ENCODE results near the gene INSIG1.

DNA sequence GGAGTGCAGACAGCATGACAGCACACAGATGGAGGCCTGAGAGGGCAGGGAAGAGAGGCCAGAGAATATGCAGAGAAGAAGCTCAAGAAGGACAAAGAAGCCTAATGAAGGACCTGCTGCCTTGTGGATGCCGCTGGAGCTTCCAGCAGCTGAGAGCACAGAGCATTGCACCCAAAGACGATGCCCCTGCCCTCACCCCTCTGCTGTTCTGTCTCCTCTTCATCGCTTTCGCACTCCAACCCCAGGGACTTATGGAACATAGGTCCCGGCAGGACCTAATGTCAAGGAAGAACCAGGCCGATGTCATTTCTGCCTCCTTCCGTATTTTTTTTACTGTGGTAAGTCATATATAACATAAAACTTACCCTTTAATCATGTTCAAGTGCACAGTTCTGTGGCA is 12.3 kb upstream of the INSIG1 start:
- TF ChIP-seq, protein P1, sequence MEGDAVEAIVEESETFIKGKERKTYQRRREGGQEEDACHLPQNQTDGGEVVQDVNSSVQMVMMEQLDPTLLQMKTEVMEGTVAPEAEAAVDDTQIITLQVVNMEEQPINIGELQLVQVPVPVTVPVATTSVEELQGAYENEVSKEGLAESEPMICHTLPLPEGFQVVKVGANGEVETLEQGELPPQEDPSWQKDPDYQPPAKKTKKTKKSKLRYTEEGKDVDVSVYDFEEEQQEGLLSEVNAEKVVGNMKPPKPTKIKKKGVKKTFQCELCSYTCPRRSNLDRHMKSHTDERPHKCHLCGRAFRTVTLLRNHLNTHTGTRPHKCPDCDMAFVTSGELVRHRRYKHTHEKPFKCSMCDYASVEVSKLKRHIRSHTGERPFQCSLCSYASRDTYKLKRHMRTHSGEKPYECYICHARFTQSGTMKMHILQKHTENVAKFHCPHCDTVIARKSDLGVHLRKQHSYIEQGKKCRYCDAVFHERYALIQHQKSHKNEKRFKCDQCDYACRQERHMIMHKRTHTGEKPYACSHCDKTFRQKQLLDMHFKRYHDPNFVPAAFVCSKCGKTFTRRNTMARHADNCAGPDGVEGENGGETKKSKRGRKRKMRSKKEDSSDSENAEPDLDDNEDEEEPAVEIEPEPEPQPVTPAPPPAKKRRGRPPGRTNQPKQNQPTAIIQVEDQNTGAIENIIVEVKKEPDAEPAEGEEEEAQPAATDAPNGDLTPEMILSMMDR (IDR thresholded peaks at IDR 0.05 in 2 of 3, conservative IDR thresholded peaks at IDR 0.05 in 1 of 3; ENCODE audit: borderline replicate concordance in 1 of 3, insufficient read depth in 1 of 3, low read depth in 2 of 3, low read length in 2 of 3) = no peak
- TF ChIP-seq, protein P2, sequence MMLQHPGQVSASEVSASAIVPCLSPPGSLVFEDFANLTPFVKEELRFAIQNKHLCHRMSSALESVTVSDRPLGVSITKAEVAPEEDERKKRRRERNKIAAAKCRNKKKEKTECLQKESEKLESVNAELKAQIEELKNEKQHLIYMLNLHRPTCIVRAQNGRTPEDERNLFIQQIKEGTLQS (IDR thresholded peaks at IDR 0.05) = no peak
- TF ChIP-seq, protein P3, sequence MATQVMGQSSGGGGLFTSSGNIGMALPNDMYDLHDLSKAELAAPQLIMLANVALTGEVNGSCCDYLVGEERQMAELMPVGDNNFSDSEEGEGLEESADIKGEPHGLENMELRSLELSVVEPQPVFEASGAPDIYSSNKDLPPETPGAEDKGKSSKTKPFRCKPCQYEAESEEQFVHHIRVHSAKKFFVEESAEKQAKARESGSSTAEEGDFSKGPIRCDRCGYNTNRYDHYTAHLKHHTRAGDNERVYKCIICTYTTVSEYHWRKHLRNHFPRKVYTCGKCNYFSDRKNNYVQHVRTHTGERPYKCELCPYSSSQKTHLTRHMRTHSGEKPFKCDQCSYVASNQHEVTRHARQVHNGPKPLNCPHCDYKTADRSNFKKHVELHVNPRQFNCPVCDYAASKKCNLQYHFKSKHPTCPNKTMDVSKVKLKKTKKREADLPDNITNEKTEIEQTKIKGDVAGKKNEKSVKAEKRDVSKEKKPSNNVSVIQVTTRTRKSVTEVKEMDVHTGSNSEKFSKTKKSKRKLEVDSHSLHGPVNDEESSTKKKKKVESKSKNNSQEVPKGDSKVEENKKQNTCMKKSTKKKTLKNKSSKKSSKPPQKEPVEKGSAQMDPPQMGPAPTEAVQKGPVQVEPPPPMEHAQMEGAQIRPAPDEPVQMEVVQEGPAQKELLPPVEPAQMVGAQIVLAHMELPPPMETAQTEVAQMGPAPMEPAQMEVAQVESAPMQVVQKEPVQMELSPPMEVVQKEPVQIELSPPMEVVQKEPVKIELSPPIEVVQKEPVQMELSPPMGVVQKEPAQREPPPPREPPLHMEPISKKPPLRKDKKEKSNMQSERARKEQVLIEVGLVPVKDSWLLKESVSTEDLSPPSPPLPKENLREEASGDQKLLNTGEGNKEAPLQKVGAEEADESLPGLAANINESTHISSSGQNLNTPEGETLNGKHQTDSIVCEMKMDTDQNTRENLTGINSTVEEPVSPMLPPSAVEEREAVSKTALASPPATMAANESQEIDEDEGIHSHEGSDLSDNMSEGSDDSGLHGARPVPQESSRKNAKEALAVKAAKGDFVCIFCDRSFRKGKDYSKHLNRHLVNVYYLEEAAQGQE (IDR thresholded peaks at IDR 0.05; ENCODE audit: low read depth) = no peak
- TF ChIP-seq SRF (IDR thresholded peaks at IDR 0.05; ENCODE audit: low read depth) = no peak
- no peak for TF ChIP-seq POLR2A (IDR thresholded peaks at IDR 0.05; ENCODE audit: borderline replicate concordance, extremely low read depth, insufficient read depth, insufficient read length)
- TF ChIP-seq, protein P4, sequence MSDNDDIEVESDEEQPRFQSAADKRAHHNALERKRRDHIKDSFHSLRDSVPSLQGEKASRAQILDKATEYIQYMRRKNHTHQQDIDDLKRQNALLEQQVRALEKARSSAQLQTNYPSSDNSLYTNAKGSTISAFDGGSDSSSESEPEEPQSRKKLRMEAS (IDR thresholded peaks at IDR 0.05) = no peak
- no peak for TF ChIP-seq CEBPB (IDR thresholded peaks at IDR 0.05; ENCODE audit: low read depth)
- TF ChIP-seq, protein P5, sequence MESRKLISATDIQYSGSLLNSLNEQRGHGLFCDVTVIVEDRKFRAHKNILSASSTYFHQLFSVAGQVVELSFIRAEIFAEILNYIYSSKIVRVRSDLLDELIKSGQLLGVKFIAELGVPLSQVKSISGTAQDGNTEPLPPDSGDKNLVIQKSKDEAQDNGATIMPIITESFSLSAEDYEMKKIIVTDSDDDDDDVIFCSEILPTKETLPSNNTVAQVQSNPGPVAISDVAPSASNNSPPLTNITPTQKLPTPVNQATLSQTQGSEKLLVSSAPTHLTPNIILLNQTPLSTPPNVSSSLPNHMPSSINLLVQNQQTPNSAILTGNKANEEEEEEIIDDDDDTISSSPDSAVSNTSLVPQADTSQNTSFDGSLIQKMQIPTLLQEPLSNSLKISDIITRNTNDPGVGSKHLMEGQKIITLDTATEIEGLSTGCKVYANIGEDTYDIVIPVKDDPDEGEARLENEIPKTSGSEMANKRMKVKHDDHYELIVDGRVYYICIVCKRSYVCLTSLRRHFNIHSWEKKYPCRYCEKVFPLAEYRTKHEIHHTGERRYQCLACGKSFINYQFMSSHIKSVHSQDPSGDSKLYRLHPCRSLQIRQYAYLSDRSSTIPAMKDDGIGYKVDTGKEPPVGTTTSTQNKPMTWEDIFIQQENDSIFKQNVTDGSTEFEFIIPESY (IDR thresholded peaks at IDR 0.05; ENCODE audit: extremely low read depth, insufficient replicate concordance, low read length) = no peak
- no peak for TF ChIP-seq SP1 (IDR thresholded peaks at IDR 0.05; ENCODE audit: low read depth)
- no peak for TF ChIP-seq ZFX (IDR thresholded peaks at IDR 0.05)

Data from HCT116 (cell line).